Parathyroid adenoma (tissue), 2 donors: ENCODE measurements around the gene SLC4A8.

Experiments used
- H2AFZ ChIP-seq: fragments of 300-600 bp; sonication (generic); one replicate; pipeline ENCODE4 v1.7.0; 2017; ENCODE audit warnings: antibody characterized with exemption, mild to moderate bottlenecking
- H3K27ac ChIP-seq: fragments of 300-600 bp; sonication (generic); one replicate; pipeline ENCODE4 v1.7.0; 2017
- H3K27me3 ChIP-seq: fragments of 300-600 bp; sonication (generic); one replicate; pipeline ENCODE4 v1.7.0; 2017; ENCODE audit warnings: low read length; ENCODE audit not compliant: control insufficient read depth, insufficient read depth
- H3K36me3 ChIP-seq: fragments of 300-600 bp; sonication (generic); one replicate; pipeline ENCODE4 v1.7.0; 2017; ENCODE audit warnings: low read length; ENCODE audit not compliant: control insufficient read depth, insufficient read depth
- H3K4me1 ChIP-seq: fragments of 300-600 bp; sonication (generic); one replicate; pipeline ENCODE4 v1.7.0; 2017; ENCODE audit warnings: control low read depth
- H3K4me2 ChIP-seq: fragments of 300-600 bp; sonication (generic); one replicate; pipeline ENCODE4 v1.7.0; 2017; ENCODE audit warnings: low read length
- H3K4me3 ChIP-seq: fragments of 300-600 bp; sonication (generic); one replicate; pipeline ENCODE4 v1.7.0; 2017; ENCODE audit warnings: low read depth, low read length
- H3K79me2 ChIP-seq: fragments of 300-600 bp; sonication (generic); one replicate; pipeline ENCODE4 v1.7.0; 2017; ENCODE audit warnings: control low read depth
- H3K9ac ChIP-seq: fragments of 300-600 bp; sonication (generic); one replicate; pipeline ENCODE4 v1.7.0; 2017; ENCODE audit warnings: mild to moderate bottlenecking
- H3K9me3 ChIP-seq: fragments of 300-600 bp; sonication (generic); one replicate; pipeline ENCODE4 v1.7.0; 2017; ENCODE audit warnings: low read length; ENCODE audit not compliant: control insufficient read depth
- TF ChIP-seq, protein P1 (sequence below): fragments of 300-600 bp; sonication (generic); IDR thresholded peaks from one replicate; pipeline ENCODE4 v1.7.0; 2017; ENCODE audit warnings: antibody characterized with exemption, mild to moderate bottlenecking
- donor health status: primary hyperparathyroidism.

SLC4A8 gene

GRCh38 chr12:51439330-51439729, 14.7 kb downstream of the SLC4A8 start:
- Histone ChIP-seq H3K9ac (no peak overlapping the region), H3K27ac (no peak overlapping the region), H3K4me1 (no peaks in the 10 kb centered on the region), H3K79me2 (no peaks in the 10 kb centered on the region), H3K36me3 (no peaks in the 10 kb centered on the region), H2AFZ (no peak overlapping the region), H3K4me2 (no peak overlapping the region), H3K4me3 (no peak overlapping the region), H3K27me3 (no peaks in the 10 kb centered on the region), H3K9me3 (no peaks in the 10 kb centered on the region)
- TF ChIP-seq, protein P1, sequence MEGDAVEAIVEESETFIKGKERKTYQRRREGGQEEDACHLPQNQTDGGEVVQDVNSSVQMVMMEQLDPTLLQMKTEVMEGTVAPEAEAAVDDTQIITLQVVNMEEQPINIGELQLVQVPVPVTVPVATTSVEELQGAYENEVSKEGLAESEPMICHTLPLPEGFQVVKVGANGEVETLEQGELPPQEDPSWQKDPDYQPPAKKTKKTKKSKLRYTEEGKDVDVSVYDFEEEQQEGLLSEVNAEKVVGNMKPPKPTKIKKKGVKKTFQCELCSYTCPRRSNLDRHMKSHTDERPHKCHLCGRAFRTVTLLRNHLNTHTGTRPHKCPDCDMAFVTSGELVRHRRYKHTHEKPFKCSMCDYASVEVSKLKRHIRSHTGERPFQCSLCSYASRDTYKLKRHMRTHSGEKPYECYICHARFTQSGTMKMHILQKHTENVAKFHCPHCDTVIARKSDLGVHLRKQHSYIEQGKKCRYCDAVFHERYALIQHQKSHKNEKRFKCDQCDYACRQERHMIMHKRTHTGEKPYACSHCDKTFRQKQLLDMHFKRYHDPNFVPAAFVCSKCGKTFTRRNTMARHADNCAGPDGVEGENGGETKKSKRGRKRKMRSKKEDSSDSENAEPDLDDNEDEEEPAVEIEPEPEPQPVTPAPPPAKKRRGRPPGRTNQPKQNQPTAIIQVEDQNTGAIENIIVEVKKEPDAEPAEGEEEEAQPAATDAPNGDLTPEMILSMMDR: no peak

- Histone ChIP-seq H3K27me3 (no peaks in the 10 kb centered on the region), H3K79me2 (no peaks in the 10 kb centered on the region), H3K4me2 (no peak overlapping the region), H3K36me3 (no peaks in the 10 kb centered on the region), H3K9me3 (no peaks in the 10 kb centered on the region), H3K4me3 (no peak overlapping the region), H3K9ac (no peak overlapping the region), H3K4me1 (no peaks in the 10 kb centered on the region), H2AFZ (peak overlapping the region; percentile 18), H3K27ac (no peak overlapping the region)
- TF ChIP-seq, protein P1: no peak
Measured at GRCh38 chr12:51441583-51441982, 17.0 kb downstream of the SLC4A8 start.

DNA sequence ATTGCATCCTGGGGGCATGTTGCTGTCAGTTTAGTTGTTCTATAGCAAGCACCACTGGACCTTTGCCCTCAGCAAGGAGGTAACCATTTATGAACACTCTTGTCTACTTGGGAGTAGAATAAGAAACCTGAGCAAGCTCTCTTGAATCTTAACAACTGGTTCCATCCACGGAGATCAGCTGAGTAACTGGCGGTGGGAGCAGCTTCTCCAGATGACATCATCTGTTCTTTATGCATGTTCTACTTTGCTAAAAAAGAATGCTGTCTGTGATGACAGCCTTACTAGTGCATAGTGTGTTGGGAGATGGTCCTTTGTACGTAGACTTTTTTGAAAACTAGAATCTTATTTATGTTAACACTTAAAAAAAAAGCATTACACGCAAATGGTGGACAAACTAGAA, 17.7 kb downstream of the SLC4A8 start:
- H3K4me2 ChIP-seq: no peak overlapping the region
- no peak overlapping the region for H3K9ac ChIP-seq
- no peaks in the 10 kb centered on the region for H3K4me1 ChIP-seq
- no peaks in the 10 kb centered on the region for H3K79me2 ChIP-seq
- TF ChIP-seq, protein P1: no peak
- no peaks in the 10 kb centered on the region for H3K9me3 ChIP-seq
- no peaks in the 10 kb centered on the region for H3K36me3 ChIP-seq
- no peaks in the 10 kb centered on the region for H3K27me3 ChIP-seq
- no peak overlapping the region for H3K27ac ChIP-seq
- H3K4me3 ChIP-seq: no peak overlapping the region
- H2AFZ ChIP-seq: no peak overlapping the region

DNA sequence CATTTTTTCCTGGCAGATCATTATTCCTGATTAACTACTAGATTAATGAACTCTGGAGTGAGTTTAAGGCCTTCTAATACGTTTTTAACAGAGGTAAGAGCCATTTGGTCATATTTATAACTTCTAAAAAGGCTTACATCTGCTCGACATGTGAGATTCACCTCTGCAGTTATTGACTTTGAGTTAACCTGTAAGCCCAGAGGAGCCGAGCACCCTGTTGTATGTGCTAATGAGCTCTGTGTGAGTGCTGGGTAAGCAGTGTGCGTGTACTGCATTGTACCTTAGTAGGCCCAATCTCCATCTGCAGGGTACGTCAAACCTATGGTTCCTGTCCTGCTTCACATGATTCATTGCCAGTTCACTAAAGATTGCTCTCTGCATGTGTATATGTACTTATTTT, 18.9 kb downstream of the SLC4A8 start:
- no peaks in the 10 kb centered on the region for H3K4me1 ChIP-seq
- no peaks in the 10 kb centered on the region for H3K9me3 ChIP-seq

More for the DNA sequence above, 18.9 kb downstream of the SLC4A8 start:
- Histone ChIP-seq H3K27me3 (no peaks in the 10 kb centered on the region), H3K4me2 (no peak overlapping the region), H3K36me3 (no peaks in the 10 kb centered on the region), H3K9ac (no peak overlapping the region), H3K4me3 (no peak overlapping the region), H2AFZ (no peak overlapping the region), H3K27ac (no peak overlapping the region), H3K79me2 (no peaks in the 10 kb centered on the region)
- TF ChIP-seq, protein P1: no peak
